OCI-LY7 (cell line): Measurements from ENCODE around the gene ENDOV.

Source experiments
- EZH2phosphoT487 ChIP-seq: fragments of 200-600 bp; sonication (generic); IDR thresholded peaks from 2 replicates; pipeline ENCODE4 v1.6.1; 2018; ENCODE audit warnings: low read depth, borderline replicate concordance, mild to moderate bottlenecking, mixed run types, antibody characterized with exemption, low read length, moderate library complexity, mixed read lengths
- TF ChIP-seq, protein P1 (sequence below): fragments of 200-600 bp; sonication (generic); conservative IDR thresholded peaks from 2 replicates; pipeline ENCODE4 v1.5.1; 2014; ENCODE audit warnings: mild to moderate bottlenecking, antibody characterized with exemption, low read length, moderate library complexity, mixed read lengths

GRCh38 chr17:80473701-80474100 is 58.7 kb downstream of the ENDOV start:
- TF ChIP-seq, protein P1, sequence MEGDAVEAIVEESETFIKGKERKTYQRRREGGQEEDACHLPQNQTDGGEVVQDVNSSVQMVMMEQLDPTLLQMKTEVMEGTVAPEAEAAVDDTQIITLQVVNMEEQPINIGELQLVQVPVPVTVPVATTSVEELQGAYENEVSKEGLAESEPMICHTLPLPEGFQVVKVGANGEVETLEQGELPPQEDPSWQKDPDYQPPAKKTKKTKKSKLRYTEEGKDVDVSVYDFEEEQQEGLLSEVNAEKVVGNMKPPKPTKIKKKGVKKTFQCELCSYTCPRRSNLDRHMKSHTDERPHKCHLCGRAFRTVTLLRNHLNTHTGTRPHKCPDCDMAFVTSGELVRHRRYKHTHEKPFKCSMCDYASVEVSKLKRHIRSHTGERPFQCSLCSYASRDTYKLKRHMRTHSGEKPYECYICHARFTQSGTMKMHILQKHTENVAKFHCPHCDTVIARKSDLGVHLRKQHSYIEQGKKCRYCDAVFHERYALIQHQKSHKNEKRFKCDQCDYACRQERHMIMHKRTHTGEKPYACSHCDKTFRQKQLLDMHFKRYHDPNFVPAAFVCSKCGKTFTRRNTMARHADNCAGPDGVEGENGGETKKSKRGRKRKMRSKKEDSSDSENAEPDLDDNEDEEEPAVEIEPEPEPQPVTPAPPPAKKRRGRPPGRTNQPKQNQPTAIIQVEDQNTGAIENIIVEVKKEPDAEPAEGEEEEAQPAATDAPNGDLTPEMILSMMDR, result no peak
- TF ChIP-seq EZH2phosphoT487, result no peak
